GM18870 (cell line): ENCODE measurements around the gene MGMT.

Experiments
- ATAC-seq: cut with Tn5 transposase; IDR thresholded peaks from one replicate; pipeline ENCODE4 v1.9.1; 2021; ENCODE audit warnings: moderate library complexity; ENCODE audit not compliant: unreplicated experiment

The MGMT gene

GRCh38 chr10:129769381-129770116 is 302.5 kb downstream of the MGMT start:
- no peak for ATAC-seq

DNA sequence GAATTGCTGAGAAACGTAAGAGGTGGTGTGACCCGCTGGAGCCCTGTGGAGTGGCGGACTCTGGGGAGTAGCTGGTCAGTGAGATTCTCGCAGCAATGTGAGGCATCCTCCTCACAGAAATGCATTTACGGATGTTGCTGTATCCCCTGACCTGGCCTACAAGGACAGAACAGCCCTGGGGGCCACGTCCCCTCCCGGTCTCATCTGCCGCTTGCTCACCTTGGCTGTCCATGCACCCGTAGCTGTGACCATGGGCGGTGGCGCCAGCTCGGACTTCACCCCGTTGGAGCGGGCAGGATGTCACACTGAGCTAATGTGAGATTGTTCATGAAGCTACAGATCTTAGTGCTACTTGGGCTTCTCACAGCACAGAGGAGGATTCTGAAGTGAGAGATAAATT is 303.2 kb downstream of the MGMT start:
- ATAC-seq: no peak

DNA sequence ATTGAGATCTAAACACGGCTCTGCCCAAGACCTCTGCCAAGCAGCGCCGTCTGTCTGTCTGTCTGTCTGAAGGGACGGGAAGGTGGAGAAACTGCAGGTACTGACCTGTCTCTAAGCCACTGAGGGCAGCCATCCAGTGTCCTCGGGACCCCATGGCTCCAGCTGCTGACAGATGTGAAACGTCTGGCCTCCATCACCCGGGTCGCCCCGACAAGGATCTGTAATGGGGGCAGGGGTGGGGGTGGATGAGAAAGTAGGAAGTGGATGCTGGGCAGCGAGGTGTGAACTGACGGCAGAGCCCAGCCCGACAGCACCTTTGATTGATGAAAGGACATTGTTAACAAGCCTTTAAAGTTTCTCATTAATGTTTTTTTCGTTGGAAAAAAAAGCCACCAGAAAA is 304.0 kb downstream of the MGMT start:
- no peak for ATAC-seq

- no peak for ATAC-seq
Observed at GRCh38 chr10:129771576-129771975, 304.5 kb downstream of the MGMT start.

DNA sequence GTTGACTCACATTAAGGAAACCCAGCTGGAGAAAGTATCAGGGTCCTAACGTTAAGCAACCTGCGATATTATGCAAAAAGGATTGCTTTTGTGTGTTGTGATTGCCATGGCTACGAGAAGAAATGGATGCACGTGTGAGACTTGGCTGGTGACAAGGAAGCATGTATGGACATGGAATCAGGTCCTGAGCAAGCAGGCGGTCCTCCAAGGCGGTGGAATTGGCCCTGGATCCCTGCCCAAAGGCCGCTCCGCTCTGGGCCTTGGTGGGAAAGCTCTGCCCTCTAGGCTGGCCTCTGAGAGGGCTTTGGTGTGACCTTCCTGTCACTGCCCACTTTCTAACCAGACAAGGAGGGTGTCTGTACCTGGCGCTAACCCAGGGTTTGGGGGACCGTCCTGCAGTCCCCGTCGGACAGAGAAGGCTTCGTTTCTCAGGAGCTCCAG is 305.0 kb downstream of the MGMT start:
- no peak for ATAC-seq

- no peak for ATAC-seq
Observed at GRCh38 chr10:129772468-129773358, 305.7 kb downstream of the MGMT start.

DNA sequence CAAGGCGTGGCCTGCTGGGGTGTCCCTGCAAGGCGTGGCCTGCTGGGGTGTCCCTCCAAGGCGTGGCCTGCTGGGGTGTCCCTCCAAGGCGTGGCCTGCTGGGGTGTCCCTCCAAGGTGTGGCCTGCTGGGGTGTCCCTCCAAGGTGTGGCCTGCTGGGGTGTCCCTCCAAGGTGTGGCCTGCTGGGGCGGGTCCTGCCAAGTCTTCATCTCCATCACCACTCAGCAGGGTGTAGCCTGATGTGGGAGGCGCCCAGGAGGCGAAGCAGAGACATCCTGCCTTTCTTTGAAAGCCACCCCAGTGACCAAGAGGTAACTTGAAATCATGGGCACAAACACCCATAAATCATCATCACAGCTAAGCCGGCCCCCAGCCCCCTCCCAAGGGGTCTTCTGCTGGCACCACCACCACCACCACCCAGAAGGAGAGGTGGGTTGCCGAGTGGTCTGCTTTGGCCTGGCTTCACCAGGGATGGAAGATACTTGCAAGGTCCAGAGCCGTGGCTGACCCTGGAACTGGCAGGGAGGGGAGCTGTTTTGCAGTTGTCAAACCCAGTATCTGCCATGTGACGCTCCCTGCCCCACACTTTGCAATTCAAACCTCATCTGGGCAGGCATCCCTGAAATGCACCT is 306.4 kb downstream of the MGMT start:
- ATAC-seq: no peak

- no peak for ATAC-seq
Observed at GRCh38 chr10:129774082-129774735, 307.2 kb downstream of the MGMT start.

GRCh38 chr10:129774736-129775401 is 307.8 kb downstream of the MGMT start:
- no peak for ATAC-seq

DNA sequence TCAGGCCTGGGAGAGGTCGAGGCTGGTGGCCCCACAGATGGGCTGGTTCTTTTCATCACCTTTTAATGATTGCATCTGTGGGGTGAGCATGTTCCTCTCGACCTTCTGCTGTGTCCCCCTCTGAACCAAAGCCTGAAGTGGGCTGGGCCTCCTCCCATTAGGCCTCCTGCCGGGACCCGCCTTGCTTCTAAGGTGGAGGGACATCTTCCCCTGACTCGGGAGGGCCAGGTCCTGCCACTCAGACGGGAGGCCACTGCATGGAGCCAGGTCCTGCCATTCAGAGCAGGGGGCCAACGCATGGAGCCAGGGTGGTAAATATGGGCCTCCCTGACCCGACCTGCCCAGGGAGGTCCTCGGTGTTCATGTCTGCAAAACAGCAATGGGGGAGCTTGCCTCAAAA is 308.6 kb downstream of the MGMT start:
- ATAC-seq: no peak

DNA sequence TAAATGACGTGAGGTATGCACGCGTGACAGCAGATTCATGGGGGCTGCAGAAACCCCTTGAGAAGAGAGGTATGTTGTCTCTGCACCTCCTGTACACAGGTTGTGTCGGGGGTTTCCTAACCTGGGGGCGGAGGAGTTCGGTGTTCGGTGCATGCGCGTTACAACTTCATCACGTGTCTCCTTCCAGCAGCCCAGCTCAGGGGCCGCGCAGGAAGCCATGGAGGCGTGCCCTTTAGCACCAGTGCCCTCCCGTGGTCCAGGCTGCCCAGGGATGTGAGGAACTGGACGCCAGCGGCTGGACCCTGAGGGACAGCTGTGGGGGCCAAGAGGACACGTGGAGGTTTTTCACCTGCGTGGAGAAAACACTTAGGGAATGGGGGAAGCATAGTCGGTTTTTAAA is 310.6 kb downstream of the MGMT start:
- no peak for ATAC-seq

- no peak for ATAC-seq
Observed at GRCh38 chr10:129778571-129778970, 311.5 kb downstream of the MGMT start.

DNA sequence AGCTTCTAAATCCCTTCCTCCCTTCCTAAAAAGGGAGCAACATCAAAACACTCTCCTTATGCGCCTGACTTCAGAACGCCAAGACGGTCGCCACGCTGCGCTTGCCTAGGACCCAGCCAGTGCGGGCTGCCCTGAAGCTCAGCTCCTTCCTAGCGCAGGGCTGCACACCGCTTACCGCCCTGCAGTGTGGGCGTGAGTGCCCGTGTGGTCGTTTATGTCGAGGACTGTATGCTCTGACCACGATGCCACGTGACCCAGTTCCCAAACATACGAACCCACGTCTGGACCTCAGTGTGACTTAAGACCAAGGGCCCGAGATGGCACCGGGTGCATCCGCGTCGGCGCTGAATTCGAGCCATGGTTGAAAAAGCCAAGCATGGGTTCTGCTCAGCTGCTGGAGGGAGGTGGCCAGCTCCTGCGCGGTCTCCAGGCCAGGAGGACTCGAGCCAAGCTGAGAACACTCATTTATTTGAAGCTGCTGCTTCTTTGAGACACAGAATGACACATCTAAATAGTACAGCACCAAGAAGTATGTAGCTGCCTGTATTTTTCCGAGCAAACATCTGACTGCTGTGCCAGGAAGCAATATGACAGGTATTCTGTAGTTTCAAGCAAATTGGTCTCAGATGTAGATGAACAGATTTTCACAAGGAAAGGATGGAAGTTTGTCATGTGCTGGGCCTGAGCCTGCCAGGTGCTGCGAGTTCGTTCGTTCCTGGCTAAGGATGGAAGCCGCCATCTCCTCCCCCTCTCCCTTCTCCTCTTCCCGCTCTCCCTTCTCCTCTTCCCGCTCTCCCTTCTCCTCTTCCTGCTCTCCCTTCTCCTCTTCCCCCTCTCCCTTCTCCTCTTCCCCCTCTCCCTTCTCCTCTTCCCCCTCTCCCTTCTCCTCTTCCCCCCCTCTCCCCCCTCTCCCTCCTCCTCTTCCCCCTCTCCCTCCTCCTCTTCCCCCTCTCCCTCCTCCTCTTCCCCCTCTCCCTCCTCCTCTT is 312.4 kb downstream of the MGMT start:
- ATAC-seq: no peak

- ATAC-seq: no peak
Observed at GRCh38 chr10:129780198-129780597, 313.2 kb downstream of the MGMT start.

DNA sequence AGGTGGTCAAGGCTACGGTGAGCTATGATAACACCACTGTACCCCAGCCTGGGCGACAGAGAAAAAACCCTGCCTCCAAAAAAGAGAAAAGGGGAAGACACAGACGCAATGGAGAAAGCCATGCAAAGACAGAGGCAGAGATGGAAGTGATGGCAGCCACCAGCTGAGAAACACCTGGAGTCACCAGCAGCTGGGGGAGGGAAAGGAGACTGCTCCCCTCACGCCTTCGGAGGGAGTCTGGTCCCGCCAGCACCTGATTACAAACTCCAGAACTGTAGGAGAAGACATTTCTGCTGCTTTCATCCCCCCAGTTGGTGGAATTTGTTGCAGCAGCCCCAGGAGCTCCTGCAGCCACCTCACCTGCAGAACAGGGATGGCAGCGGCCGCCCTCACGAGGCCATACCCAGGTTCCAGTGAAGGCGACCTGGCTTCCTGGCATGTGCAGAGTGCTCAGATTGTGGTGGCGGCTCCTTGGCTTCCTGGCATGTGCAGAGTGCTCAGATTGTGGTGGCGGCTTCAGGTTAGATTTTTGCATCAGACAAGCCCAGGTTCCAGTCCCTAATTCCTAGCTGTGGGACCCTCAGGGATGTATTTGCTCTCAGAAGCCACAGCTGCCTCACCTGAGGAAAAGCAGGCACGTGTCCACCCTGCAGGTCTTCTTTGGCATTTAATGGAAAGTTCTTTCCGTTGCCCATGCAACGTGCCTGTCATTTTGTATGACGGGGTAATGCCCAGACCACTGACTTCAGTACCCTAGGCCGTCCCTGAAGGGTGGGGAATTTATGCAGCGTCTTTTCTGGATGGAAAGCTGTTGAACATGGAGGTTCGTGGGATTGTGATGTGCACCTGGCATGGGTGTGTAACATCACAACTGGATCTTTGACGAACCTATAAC is 314.1 kb downstream of the MGMT start:
- ATAC-seq: no peak

- ATAC-seq: no peak
Observed at GRCh38 chr10:129784291-129784690, 317.2 kb downstream of the MGMT start.

GRCh38 chr10:129784891-129785290 is 317.9 kb downstream of the MGMT start:
- no peak for ATAC-seq

GRCh38 chr10:129785536-129785981 is 318.5 kb downstream of the MGMT start:
- no peak for ATAC-seq
